GM23248 (cell line): ENCODE measurements around the gene CDH4. TPM values are rescaled to one million over a fixed set of nuclear protein-coding genes. Genes with fewer than 3 reads are reported as not detected.

ENCODE experiments used
- DNase-seq: peaks from one replicate; pipeline ENCODE4 v3.0.0-alpha.2; 2015
- H2AFZ ChIP-seq: fragments of 200-600 bp; sonication (generic); 2 replicates; pipeline ENCODE4 v1.6.1; 2016; ENCODE audit warnings: antibody characterized with exemption
- H3F3A ChIP-seq: fragments of 200-600 bp; sonication (generic); 2 replicates; pipeline ENCODE4 v1.6.1; 2016; ENCODE audit warnings: mild to moderate bottlenecking, antibody characterized with exemption, mixed run types; ENCODE audit not compliant: insufficient read depth
- H3K27ac ChIP-seq: fragments of 200-600 bp; sonication (generic); 2 replicates; pipeline ENCODE4 v1.5.1; 2016; ENCODE audit warnings: mild to moderate bottlenecking
- H3K27me3 ChIP-seq: fragments of 200-600 bp; sonication (generic); replicated peaks from 2 replicates; pipeline ENCODE4 v1.6.1; 2016; ENCODE audit warnings: mild to moderate bottlenecking; ENCODE audit not compliant: insufficient read depth
- H3K36me3 ChIP-seq: fragments of 200-600 bp; sonication (generic); 2 replicates; pipeline ENCODE4 v1.6.1; 2016; ENCODE audit warnings: low read depth, mild to moderate bottlenecking
- H3K4me1 ChIP-seq: fragments of 200-600 bp; sonication (generic); 2 replicates; pipeline ENCODE4 v1.6.1; 2016; ENCODE audit warnings: mild to moderate bottlenecking; ENCODE audit not compliant: insufficient read depth
- H3K4me2 ChIP-seq: fragments of 200-600 bp; sonication (generic); one replicate; pipeline ENCODE4 v1.6.1; 2016; ENCODE audit warnings: mild to moderate bottlenecking; ENCODE audit not compliant: unreplicated experiment
- H3K4me3 ChIP-seq: fragments of 200-600 bp; sonication (generic); 2 replicates; pipeline ENCODE4 v1.5.1; 2016; ENCODE audit warnings: mild to moderate bottlenecking
- H3K79me2 ChIP-seq: fragments of 200-600 bp; sonication (generic); 2 replicates; pipeline ENCODE4 v1.6.1; 2016; ENCODE audit warnings: mild to moderate bottlenecking; ENCODE audit not compliant: insufficient read depth
- H3K9ac ChIP-seq: fragments of 200-600 bp; sonication (generic); 2 replicates; pipeline ENCODE4 v1.6.1; 2016; ENCODE audit warnings: mild to moderate bottlenecking
- H3K9me2 ChIP-seq: fragments of 200-600 bp; sonication (generic); 2 replicates; pipeline ENCODE4 v1.6.1; 2016; ENCODE audit warnings: mixed run types, mild to moderate bottlenecking, moderate library complexity; ENCODE audit not compliant: insufficient read depth
- H3K9me3 ChIP-seq: fragments of 200-600 bp; sonication (generic); one replicate; pipeline ENCODE4 v1.6.1; 2017; ENCODE audit warnings: low read depth
- H4K20me1 ChIP-seq: fragments of 200-600 bp; sonication (generic); 2 replicates; pipeline ENCODE4 v1.6.0; 2016; ENCODE audit not compliant: insufficient read depth
- EZH2 ChIP-seq: fragments of 200-600 bp; sonication (generic); IDR thresholded peaks from 2 replicates; pipeline ENCODE4 v1.6.1; 2018; ENCODE audit warnings: antibody characterized with exemption, mild to moderate bottlenecking; ENCODE audit not compliant: insufficient read depth, poor library complexity, severe bottlenecking
- EZH2phosphoT487 ChIP-seq: fragments of 200-600 bp; sonication (generic); IDR thresholded peaks from 2 replicates; pipeline ENCODE4 v1.6.1; 2018; ENCODE audit warnings: antibody characterized with exemption, moderate library complexity, mild to moderate bottlenecking, low read depth; ENCODE audit not compliant: insufficient read depth
- WGBS, 2 experiments: methylation state at CpG; one replicate each; pipeline ENCODE4 v1.1.6; 2015 to 2017; ENCODE audit warnings: low lambda C conversion rate in 2 of 2, low coverage in 1 of 2; ENCODE audit errors: missing lambda C conversion rate in 2 of 2; 5-methylcytosine and 5-hydroxymethylcytosine counted together
- in situ Hi-C: fragments of 300-500 bp; cut with MboI; formaldehyde crosslinking; loops from 2 replicates; pipeline ENCODE4 v1.15.0; 2020
- polyA plus RNA-seq: library from polyadenylated mRNA; unstranded; fragments of >200 nt; fragmentation: Nextera tagmentation; extraction: Ambion mirVana; gene quantifications from 2 replicates; pipeline ENCODE4 v1.2.1, GENCODE V29; 2016
- total RNA-seq: library from RNA; depleted of rRNA; stranded (reverse); fragments of >200 nt; shearing (Covaris generic); gene quantifications from 2 replicates; pipeline ENCODE4 v1.2.3, GENCODE V29; 2014

The CDH4 gene
- total and polyA plus RNA-seq, 2 experiments from 2014 or later: 1.1 to 3.9 TPM

GRCh38 chr20:61516346-61517208 lies 264.5 kb downstream of the CDH4 start:
- no peaks in the 10 kb centered on the region for H3K36me3 ChIP-seq
- H3K4me2 ChIP-seq: no peak overlapping the region
- H4K20me1 ChIP-seq: no peaks in the 10 kb centered on the region
- TF ChIP-seq EZH2: no peak
- no peak for TF ChIP-seq EZH2phosphoT487
- H3K27ac ChIP-seq: no peak overlapping the region
- WGBS, 2 experiments: 4 to 7% methylated on average over 22 of the region's 22 CpGs
- no peaks in the 10 kb centered on the region for H3K9me3 ChIP-seq
- no peak overlapping the region for H3K4me3 ChIP-seq
- peak; percentile 58 for DNase-seq
- no peaks in the 10 kb centered on the region for H3K27me3 ChIP-seq
- H2AFZ ChIP-seq: no peak overlapping the region
- no peaks in the 10 kb centered on the region for H3K4me1 ChIP-seq
- no peak overlapping the region for H3K9ac ChIP-seq
- H3F3A ChIP-seq: no peaks in the 10 kb centered on the region
- H3K79me2 ChIP-seq: no peaks in the 10 kb centered on the region
- in situ Hi-C loops: no loop called here
- no peaks in the 10 kb centered on the region for H3K9me2 ChIP-seq

GRCh38 chr20:61517419-61517818 lies 265.4 kb downstream of the CDH4 start:
- no peak overlapping the region for H3K4me2 ChIP-seq
- in situ Hi-C loops: no loop called here
- H3K9ac ChIP-seq: no peak overlapping the region
- H3K27me3 ChIP-seq: no peaks in the 10 kb centered on the region
- no peaks in the 10 kb centered on the region for H3K79me2 ChIP-seq
- H3K4me3 ChIP-seq: no peak overlapping the region
- no peaks in the 10 kb centered on the region for H3K4me1 ChIP-seq
- no peaks in the 10 kb centered on the region for H3F3A ChIP-seq
- H3K36me3 ChIP-seq: no peaks in the 10 kb centered on the region
- no peak for DNase-seq
- H3K9me2 ChIP-seq: no peaks in the 10 kb centered on the region
- TF ChIP-seq EZH2phosphoT487 (no peak), EZH2 (no peak)
- H2AFZ ChIP-seq: no peak overlapping the region
- no peak overlapping the region for H3K27ac ChIP-seq
- no peaks in the 10 kb centered on the region for H3K9me3 ChIP-seq
- H4K20me1 ChIP-seq: no peaks in the 10 kb centered on the region
- 42 to 50% methylated on average over 9 of the region's 9 CpGs for WGBS, 2 experiments

GRCh38 chr20:61518424-61518951 lies 266.4 kb downstream of the CDH4 start:
- Histone ChIP-seq H3K4me3 (no peak overlapping the region), H2AFZ (no peak overlapping the region), H3K9ac (no peak overlapping the region), H3K9me3 (no peaks in the 10 kb centered on the region), H3K79me2 (no peaks in the 10 kb centered on the region), H4K20me1 (no peaks in the 10 kb centered on the region), H3K27me3 (no peaks in the 10 kb centered on the region), H3K4me1 (no peaks in the 10 kb centered on the region), H3K36me3 (no peaks in the 10 kb centered on the region), H3K9me2 (no peaks in the 10 kb centered on the region), H3K4me2 (no peak overlapping the region), H3K27ac (no peak overlapping the region), H3F3A (no peaks in the 10 kb centered on the region)
- in situ Hi-C loops: no loop called here
- WGBS, 2 experiments: 54 to 75% methylated on average over 5 of the region's 5 CpGs
- TF ChIP-seq EZH2phosphoT487: no peak
- TF ChIP-seq EZH2: no peak
- no peak for DNase-seq

- no peak overlapping the region for H3K27ac ChIP-seq
- no peak overlapping the region for H2AFZ ChIP-seq
- no peak overlapping the region for H3K9ac ChIP-seq
- no peaks in the 10 kb centered on the region for H3K79me2 ChIP-seq
- no peak overlapping the region for H3K4me3 ChIP-seq
- no peaks in the 10 kb centered on the region for H3K27me3 ChIP-seq
- WGBS, 2 experiments: 74 to 77% methylated on average over 17 of the region's 17 CpGs
- no peak overlapping the region for H3K4me2 ChIP-seq
- H4K20me1 ChIP-seq: no peaks in the 10 kb centered on the region
- no peaks in the 10 kb centered on the region for H3K9me2 ChIP-seq
- no peaks in the 10 kb centered on the region for H3K36me3 ChIP-seq
- no peaks in the 10 kb centered on the region for H3K9me3 ChIP-seq
- TF ChIP-seq EZH2 (no peak), EZH2phosphoT487 (no peak)
- H3K4me1 ChIP-seq: no peaks in the 10 kb centered on the region
- in situ Hi-C loops: no loop called here
- no peak for DNase-seq
- no peaks in the 10 kb centered on the region for H3F3A ChIP-seq
Observed at GRCh38 chr20:61519488-61519887, 267.4 kb downstream of the CDH4 start.
